ENCODE results near the gene RIBC2.

DNA sequence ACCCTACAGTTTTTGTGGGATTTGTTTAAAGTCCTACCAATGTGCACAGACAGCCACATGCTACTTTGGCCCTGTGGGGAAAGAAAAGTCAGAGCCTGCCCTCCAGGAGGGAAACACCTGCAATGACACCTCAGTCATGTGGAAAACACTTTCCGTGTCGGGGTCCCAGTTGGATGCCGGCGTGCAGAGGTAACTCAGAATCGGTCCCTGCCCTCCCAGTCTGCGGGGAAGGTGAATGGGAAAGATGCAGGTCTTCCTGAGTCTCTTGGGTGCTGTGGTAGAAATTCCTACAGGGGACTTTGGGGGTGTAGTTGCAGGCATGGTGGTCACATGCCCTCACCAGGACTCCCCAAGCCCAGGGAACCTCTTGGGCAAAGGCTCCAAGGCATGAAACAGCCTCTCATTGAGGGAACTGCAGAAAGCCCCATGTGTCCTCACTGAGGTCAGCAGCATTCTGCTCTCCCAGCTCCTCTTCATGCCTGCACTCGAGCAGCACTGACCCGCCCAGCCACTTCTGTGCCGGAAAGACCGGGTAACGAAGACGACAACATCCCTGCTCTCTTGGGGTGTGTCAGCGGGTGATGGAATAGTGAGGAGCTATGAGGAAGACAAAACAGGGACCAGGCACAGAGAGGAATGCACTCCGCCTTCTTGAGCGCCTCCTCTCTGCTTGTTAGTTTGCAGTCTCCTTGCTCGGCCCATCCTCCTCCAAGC lies 4.7 kb downstream of the RIBC2 start:
- TF ChIP-seq, protein P1, sequence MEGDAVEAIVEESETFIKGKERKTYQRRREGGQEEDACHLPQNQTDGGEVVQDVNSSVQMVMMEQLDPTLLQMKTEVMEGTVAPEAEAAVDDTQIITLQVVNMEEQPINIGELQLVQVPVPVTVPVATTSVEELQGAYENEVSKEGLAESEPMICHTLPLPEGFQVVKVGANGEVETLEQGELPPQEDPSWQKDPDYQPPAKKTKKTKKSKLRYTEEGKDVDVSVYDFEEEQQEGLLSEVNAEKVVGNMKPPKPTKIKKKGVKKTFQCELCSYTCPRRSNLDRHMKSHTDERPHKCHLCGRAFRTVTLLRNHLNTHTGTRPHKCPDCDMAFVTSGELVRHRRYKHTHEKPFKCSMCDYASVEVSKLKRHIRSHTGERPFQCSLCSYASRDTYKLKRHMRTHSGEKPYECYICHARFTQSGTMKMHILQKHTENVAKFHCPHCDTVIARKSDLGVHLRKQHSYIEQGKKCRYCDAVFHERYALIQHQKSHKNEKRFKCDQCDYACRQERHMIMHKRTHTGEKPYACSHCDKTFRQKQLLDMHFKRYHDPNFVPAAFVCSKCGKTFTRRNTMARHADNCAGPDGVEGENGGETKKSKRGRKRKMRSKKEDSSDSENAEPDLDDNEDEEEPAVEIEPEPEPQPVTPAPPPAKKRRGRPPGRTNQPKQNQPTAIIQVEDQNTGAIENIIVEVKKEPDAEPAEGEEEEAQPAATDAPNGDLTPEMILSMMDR (IDR thresholded peaks at IDR 0.05): no peak
- no peak for TF ChIP-seq POLR2A (IDR thresholded peaks at IDR 0.05)
